Smooth muscle cell (in vitro differentiated cells): ENCODE results near the gene CRIP1. TPM values are rescaled to one million over a fixed set of nuclear protein-coding genes. Genes with fewer than 3 reads are reported as not detected.

Experiments
- DNase-seq: peaks from one replicate; lab custom pipeline; 2025; ENCODE audit not compliant: unreplicated experiment; lab: John Stamatoyannopoulos, UW
- H2AFZ ChIP-seq: fragments of 200-600 bp; sonication (generic); 2 replicates; pipeline ENCODE4 v1.6.0; 2016; ENCODE audit warnings: antibody characterized with exemption, low read depth, mild to moderate bottlenecking
- H3F3A ChIP-seq: fragments of 200-600 bp; sonication (generic); 2 replicates; pipeline ENCODE4 v1.6.0; 2017; ENCODE audit warnings: antibody characterized with exemption, low read depth
- H3K27ac ChIP-seq: fragments of 200-600 bp; sonication (generic); 2 replicates; pipeline ENCODE4 v1.5.1; 2016; ENCODE audit warnings: low read depth, mild to moderate bottlenecking
- H3K27me3 ChIP-seq: fragments of 200-600 bp; sonication (generic); 2 replicates; pipeline ENCODE4 v1.6.1; 2016; ENCODE audit warnings: low read depth, mild to moderate bottlenecking
- H3K36me3 ChIP-seq: fragments of 200-600 bp; sonication (generic); 2 replicates; pipeline ENCODE4 v1.5.1; 2016; ENCODE audit warnings: low read depth
- H3K4me1 ChIP-seq: fragments of 200-600 bp; sonication (generic); 2 replicates; pipeline ENCODE4 v1.5.1; 2016; ENCODE audit warnings: low read depth
- H3K4me2 ChIP-seq: fragments of 200-600 bp; sonication (generic); 2 replicates; pipeline ENCODE4 v1.6.0; 2016; ENCODE audit warnings: mild to moderate bottlenecking
- H3K4me3 ChIP-seq: fragments of 200-600 bp; sonication (generic); 2 replicates; pipeline ENCODE4 v1.5.1; 2016; ENCODE audit warnings: mild to moderate bottlenecking
- H3K79me2 ChIP-seq: fragments of 200-600 bp; sonication (generic); 2 replicates; pipeline ENCODE4 v1.6.0; 2016; ENCODE audit warnings: low read depth, mild to moderate bottlenecking
- H3K9ac ChIP-seq: fragments of 200-600 bp; sonication (generic); 2 replicates; pipeline ENCODE4 v1.6.0; 2016; ENCODE audit warnings: low read depth
- H3K9me3 ChIP-seq: fragments of 200-600 bp; sonication (generic); replicated peaks from 2 replicates; pipeline ENCODE4 v1.5.1; 2016; ENCODE audit warnings: low read depth
- H4K20me1 ChIP-seq: fragments of 200-600 bp; sonication (generic); 2 replicates; pipeline ENCODE4 v1.6.0; 2016; ENCODE audit warnings: low read depth
- WGBS: methylation state at CpG from one replicate; pipeline ENCODE4 v1.1.7; 2016; ENCODE audit warnings: low lambda C conversion rate; 5-methylcytosine and 5-hydroxymethylcytosine counted together
- polyA plus RNA-seq: library from polyadenylated mRNA; unstranded; fragments of >200 nt; fragmentation: Nextera tagmentation; extraction: Ambion mirVana; gene quantifications from 2 replicates; pipeline ENCODE4 v1.2.1, GENCODE V29; 2016
- total RNA-seq: library from RNA; depleted of rRNA; stranded (reverse); fragments of >200 nt; gene quantifications from 2 replicates; pipeline ENCODE4 v1.2.3, GENCODE V29; 2014
- TF ChIP-seq, protein P1 (sequence below): fragments of 200-600 bp; sonication (generic); IDR thresholded peaks from 2 replicates; pipeline ENCODE4 v1.5.1; 2017; ENCODE audit warnings: borderline replicate concordance, mild to moderate bottlenecking, antibody characterized with exemption; ENCODE audit not compliant: insufficient read depth, poor library complexity, severe bottlenecking

The CRIP1 gene
- total and polyA plus RNA-seq, 2 experiments from 2014 or later, result 4.9 to 31.8 TPM

DNA sequence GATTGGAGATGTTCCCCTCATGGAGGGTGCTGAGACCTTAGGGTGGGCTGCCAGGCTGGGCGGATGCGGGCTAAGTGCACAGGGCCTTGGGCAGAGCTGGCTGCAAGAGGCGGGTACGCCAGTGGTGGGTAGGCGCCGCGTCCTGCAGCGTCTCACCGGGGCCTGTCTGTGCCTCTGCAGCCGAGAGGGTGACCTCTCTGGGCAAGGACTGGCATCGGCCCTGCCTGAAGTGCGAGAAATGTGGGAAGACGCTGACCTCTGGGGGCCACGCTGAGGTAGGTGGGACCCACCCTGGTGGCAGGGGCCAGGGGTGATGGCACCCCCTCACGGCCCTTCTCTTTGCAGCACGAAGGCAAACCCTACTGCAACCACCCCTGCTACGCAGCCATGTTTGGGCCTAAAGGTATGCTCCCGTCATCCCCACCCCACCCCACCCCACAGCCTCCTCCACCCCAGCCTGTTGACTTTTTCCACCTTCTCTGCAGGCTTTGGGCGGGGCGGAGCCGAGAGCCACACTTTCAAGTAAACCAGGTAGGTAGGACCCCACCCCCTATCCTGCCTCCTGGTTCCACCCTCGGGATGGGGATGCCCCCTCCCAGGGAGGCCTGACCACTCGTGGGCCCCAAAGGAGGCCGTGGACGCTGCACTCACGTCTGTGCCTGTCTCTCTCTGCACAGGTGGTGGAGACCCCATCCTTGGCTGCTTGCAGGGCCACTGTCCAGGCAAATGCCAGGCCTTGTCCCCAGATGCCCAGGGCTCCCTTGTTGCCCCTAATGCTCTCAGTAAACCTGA is 1.5 kb downstream of the CRIP1 start:
- peak overlapping the region; percentile 69 for H3K4me2 ChIP-seq

GRCh38 chr14:105488781-105489541 is 2.3 kb downstream of the CRIP1 start:
- H4K20me1 ChIP-seq, result no peaks in the 10 kb centered on the region
- TF ChIP-seq, protein P1, sequence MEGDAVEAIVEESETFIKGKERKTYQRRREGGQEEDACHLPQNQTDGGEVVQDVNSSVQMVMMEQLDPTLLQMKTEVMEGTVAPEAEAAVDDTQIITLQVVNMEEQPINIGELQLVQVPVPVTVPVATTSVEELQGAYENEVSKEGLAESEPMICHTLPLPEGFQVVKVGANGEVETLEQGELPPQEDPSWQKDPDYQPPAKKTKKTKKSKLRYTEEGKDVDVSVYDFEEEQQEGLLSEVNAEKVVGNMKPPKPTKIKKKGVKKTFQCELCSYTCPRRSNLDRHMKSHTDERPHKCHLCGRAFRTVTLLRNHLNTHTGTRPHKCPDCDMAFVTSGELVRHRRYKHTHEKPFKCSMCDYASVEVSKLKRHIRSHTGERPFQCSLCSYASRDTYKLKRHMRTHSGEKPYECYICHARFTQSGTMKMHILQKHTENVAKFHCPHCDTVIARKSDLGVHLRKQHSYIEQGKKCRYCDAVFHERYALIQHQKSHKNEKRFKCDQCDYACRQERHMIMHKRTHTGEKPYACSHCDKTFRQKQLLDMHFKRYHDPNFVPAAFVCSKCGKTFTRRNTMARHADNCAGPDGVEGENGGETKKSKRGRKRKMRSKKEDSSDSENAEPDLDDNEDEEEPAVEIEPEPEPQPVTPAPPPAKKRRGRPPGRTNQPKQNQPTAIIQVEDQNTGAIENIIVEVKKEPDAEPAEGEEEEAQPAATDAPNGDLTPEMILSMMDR, result no peak
- H3K27ac ChIP-seq, result no peak overlapping the region
- H3K36me3 ChIP-seq, result no peaks in the 10 kb centered on the region
- no peaks in the 10 kb centered on the region for H3K9me3 ChIP-seq
- no peak for DNase-seq
- no peak overlapping the region for H3K9ac ChIP-seq
- H3F3A ChIP-seq, result no peaks in the 10 kb centered on the region
- H3K4me2 ChIP-seq, result peak overlapping the region; percentile 99
- peaks cover 11% of the 10 kb centered on the region for H3K27me3 ChIP-seq
- H3K4me1 ChIP-seq, result peaks cover 6% of the 10 kb centered on the region
- H2AFZ ChIP-seq, result no peak overlapping the region
- WGBS, result 82% methylated on average over 20 of the region's 20 CpGs
- no peaks in the 10 kb centered on the region for H3K79me2 ChIP-seq
- H3K4me3 ChIP-seq, result peak overlapping the region; percentile 76

More for the DNA sequence above, 1.5 kb downstream of the CRIP1 start:
- Histone ChIP-seq H3K9me3 (no peaks in the 10 kb centered on the region), H3K27me3 (peaks cover 11% of the 10 kb centered on the region), H3F3A (no peaks in the 10 kb centered on the region), H3K36me3 (no peaks in the 10 kb centered on the region), H3K9ac (no peak overlapping the region), H3K4me1 (peaks cover 6% of the 10 kb centered on the region), H3K4me3 (no peak overlapping the region), H2AFZ (no peak overlapping the region), H3K79me2 (no peaks in the 10 kb centered on the region), H3K27ac (no peak overlapping the region), H4K20me1 (no peaks in the 10 kb centered on the region)
- WGBS, result 95% methylated on average over 22 of the region's 26 CpGs
- TF ChIP-seq, protein P1, result no peak
- no peak for DNase-seq

DNA sequence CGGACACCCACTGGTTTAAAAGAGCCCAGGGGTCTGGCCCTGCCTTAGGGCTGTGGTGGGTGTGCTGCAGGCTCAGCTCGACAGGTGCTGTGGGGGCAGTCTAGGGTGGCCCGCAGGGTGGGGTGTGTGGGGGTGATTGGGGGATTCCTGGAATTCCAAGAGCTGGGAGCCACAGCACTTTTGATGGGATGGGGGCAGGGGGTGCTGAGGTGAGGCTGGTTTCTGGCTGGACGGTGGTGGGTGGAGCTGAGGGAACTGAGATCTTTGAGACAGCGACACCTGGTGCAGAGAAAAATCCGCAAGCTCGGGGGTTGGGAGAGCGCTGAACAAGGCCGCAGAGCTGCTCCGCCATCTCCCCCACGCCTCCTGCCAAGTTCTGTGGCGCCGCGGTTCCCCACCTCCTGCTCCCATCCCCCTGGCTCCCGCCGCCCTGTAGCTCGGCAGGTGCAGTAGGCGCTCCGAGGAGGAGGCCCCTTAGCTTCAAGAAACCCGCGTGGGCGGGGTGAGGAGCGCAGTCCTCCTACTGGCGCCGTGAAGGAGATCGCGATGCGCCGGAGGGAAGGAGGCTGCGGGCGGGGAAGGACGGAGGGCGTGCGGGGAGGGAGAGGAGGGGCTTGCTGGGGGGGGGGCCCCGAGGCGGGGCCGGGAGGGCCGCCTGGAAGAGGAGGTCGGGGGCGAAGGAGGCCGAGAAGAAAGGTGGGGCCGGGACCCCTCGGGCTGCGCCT is 3.0 kb downstream of the CRIP1 start:
- Histone ChIP-seq H3K36me3 (no peaks in the 10 kb centered on the region), H3K9me3 (no peaks in the 10 kb centered on the region), H4K20me1 (no peaks in the 10 kb centered on the region), H3K27ac (peak overlapping the region; percentile 67), H2AFZ (peak overlapping the region; percentile 56), H3K4me3 (peak overlapping the region; percentile 76), H3K79me2 (no peaks in the 10 kb centered on the region), H3K4me2 (peak overlapping the region; percentile 99), H3K27me3 (peaks cover 11% of the 10 kb centered on the region), H3K9ac (peak overlapping the region; percentile 85), H3F3A (no peaks in the 10 kb centered on the region), H3K4me1 (peaks cover 6% of the 10 kb centered on the region)
- TF ChIP-seq, protein P1, result peak; percentile 46
- WGBS, result 25% methylated on average over 6 of the region's 44 CpGs
- DNase-seq, result peak; percentile 39
